GM18517 (cell line): ENCODE results near the gene CPA1.

ENCODE experiments used
- ATAC-seq: cut with Tn5 transposase; IDR thresholded peaks from one replicate; pipeline ENCODE4 v1.9.1; 2021; ENCODE audit warnings: mild to moderate bottlenecking, moderate library complexity; ENCODE audit not compliant: unreplicated experiment

The CPA1 gene

DNA sequence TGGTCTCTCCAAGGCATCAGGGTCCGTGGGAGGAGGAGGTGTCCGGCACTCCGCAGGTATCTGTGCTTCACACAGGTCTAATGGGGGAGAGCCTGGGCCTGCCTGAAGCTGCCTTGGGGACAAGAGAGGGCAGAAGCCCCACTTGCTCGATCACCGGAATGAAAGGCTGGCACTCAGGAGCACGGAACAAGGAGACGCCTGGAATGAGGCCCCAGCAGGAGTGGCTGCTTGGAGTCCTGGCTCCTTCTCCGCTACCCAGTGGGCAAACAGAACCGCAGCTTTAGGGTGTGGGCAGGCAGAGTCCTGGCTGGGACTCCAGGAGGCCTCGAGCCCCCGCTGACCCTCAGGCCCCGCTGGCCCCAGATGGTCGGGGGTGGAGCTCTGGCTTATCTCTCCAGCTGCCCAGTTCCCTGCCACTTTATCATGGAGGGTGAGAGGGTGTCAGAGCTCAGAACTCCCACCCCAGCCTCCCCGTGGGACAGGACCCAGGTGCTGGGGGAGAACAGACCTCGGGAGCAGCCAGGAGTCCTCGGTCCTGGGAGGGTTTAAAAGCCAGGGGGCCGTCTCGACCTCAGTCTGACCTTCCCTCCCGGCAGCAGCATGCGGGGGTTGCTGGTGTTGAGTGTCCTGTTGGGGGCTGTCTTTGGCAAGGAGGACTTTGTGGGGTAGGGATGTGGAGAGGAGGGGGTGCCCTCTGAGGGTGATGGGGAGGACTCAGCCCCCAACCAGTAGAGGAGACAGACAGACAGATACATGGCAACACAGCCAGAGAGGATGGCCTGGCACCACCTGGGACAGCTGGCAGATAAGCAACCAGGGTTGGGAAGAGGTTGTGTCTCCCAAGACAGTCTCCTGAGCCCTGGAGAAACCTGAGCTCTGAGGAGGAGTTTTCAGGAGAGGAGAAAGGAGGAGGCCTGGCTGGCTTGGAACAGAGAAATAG lies at the start of gene CPA1:
CPA1 (plus strand) TSS at position 574 of the 940 bp plus-strand sequence; CDS start at position 601, 27 bp downstream.
- no peak for ATAC-seq

DNA sequence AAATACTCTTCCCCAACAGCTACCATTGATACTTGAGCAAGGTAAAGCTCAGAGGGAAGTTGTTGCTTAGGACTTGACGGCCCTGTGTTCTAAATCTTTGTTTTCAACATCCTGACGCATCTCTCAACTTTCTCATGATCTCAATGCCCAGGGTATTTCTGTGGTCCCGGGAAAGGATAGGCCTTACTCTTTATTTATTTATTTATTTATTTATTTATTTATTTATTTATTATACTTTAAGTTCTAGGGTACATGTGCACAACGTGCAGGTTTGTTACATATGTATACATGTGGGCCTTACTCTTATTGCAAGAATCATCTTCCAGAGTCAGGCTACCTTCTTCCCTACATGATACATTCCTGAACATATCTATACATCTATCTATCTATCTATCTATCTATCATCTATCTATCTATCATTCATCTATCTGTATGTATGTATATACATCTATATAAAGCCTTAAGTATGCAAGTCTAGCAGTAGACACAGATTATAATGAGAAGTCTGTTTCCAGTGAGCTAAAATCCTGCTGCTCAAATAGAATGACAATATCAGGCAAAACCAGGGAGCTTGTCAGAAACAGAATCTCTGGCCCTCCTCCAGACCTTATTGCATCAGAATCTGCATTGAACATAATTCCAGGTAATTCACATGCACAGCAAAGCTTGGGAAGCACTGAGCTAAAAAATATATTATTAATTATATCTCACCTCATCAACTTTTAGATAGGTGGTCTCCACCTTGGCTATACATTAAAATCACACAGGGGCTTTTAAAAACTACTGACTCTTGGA lies 47.8 kb upstream of the CPA1 start:
- ATAC-seq = no peak

DNA sequence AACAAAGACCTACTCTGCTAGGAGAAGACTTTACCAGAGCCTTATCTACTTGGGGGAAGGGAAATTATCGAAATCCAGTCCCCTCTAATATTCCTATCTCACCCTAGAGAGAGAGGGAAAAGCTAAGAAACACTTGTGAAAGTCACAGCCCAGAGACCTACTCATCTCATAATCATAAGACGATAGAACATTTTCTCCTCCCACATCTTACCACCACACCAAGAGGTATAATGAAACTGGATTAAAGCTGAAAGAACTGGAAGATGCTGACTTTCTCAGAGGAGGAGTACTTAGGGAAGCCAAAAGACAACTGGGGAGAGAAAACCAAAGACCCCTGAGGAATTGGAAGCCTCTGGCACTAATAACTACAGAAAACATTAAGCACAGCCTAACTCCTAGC lies 46.5 kb upstream of the CPA1 start:
- no peak for ATAC-seq

DNA sequence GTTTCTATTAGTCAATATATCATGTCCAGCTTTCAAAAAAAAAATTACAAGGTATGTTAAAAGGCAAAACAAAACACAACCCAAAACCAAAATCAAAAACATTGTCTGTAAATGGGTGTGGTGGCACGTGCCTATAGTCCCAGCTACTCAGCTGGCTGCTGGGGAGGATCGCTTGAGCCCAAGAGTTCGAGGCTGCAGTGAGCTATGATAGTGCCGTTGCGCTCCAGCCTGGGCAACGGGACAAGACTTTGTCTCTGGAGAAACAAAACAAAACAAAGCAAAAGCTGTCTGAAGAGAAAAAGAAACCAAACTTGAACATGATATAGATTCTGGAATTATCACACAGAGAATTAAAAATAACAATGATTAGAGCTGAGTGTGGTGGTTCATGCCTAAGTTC lies 46.0 kb upstream of the CPA1 start:
- ATAC-seq = no peak

DNA sequence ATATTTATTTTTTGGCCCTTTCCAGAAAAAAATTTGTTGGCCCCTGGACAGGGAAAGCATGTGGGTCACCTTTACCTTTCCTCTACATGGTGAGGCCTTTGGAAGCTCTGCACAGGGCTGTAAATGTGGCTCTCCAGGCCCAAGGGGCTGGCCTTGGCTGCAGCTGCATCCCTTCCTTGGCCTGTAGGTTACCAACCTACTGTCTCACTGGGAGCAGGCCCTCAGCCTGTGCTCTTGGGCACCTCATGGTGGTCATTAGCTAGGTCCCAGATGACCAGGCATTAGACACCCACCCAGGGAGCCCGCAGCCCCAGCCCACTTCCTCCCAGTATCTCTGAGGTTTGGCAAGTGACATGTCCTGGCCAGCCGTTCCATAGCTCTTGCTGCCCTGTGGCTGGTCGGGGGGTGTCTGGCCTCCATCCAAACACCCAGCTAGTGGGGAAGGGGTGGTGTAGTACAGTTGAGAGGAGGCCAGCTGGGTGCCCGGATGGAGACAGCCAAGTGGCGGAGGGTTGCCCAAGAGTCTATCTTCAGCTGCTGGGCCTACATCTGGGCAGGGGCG lies 42.8 kb upstream of the CPA1 start:
- no peak for ATAC-seq

DNA sequence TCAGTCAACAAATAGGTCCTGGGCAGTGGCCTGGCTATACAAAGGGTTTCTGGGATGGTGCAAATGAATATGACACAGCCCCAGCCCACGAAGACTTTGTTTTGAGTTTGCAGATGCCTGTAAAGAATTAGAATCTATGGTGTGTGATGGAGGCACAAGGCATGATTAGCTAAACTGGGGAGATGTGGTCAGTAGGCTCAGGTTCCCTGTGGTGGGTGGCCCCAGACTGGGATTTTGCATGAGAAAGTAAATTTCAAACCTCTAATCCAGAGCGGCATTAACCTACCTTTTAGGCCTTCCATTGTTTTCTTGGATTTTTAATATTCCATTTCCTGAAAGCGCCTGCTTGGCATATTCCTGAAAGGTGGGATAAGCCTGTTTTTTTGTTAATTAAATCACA lies 42.1 kb upstream of the CPA1 start:
- ATAC-seq = no peak

DNA sequence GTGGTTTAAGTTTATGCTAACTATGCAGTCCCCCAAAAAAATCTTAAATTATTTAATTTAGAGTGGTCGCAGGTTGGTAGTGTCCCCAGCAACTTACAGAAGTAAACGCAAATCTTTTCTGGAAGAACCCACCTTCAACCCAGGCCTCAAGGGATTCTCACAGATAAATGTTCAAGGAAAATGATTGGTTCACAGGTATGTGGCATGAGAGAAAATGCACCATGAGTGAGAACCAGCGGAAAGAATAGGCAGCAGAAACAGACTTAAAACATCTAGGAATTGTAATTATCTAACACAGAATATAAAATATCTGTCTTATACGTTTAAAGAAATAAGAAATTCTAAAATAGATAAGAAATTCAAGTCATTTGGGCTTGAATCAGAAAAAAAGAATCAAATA lies 38.4 kb upstream of the CPA1 start:
- no peak for ATAC-seq

DNA sequence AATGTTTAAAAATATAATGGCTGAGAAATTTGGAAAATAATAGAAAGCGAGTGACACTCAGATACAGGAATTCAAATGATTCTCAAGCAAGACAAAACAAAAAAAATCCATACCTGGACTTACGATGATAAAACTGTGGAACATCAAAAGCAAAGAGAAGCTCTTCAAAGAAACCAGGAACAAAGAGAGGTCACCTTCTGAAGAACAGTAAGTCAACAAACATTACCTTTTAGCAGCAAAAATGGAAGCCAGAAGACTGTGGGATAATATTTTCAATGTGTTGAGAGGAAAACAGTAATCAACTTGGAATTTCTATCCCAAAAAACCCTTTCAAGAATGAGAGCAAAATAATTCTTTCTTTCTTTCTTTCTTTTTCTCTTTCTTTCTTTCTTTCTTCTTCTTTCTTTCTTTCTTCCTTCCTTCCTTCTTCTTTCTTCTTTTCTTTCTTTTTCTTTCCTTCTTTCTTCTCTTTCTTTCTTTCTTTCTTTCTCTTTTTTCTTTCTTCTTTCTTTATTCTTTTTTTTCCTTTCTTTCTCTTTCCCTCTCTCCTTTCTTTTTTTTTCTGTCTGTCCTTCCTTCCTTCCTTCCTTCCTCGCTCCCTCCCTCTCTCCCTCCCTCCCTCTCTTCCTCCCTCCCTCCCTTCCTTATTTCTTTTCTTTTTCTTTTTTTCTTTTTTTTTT lies 37.5 kb upstream of the CPA1 start:
- no peak for ATAC-seq

DNA sequence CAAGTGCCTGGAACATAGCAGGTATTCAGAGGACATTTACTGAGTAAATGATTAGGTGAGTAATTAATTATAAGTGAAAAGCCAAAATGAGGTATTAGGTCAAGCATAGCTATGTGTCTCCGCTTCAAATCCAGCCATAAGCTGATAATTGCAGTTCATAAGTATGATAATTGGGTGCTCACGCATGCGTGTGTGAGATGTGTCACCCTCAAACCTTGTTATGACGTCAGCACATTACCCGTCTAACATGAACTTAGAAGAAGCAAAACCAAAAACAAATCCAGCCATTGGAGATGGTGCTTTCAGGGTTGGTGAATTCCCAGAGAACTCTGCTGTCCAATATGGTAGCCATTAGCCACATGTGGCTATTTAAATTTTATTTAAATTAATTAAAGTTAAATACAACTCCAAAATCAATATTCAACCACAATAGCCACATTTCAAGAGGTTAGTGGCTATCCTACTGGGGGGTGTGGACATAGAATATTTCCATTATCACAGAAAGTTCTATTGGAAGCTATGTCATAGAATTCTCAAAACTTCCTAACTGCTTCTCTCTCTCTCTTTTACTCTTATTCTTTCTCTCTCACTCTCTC lies 35.9 kb upstream of the CPA1 start, which contains the start of gene CPA5:
CPA5 (plus strand) TSS at position 546 of the 596 bp plus-strand sequence. CDS start 1,670 bp downstream, outside the sequence.
- ATAC-seq = no peak

DNA sequence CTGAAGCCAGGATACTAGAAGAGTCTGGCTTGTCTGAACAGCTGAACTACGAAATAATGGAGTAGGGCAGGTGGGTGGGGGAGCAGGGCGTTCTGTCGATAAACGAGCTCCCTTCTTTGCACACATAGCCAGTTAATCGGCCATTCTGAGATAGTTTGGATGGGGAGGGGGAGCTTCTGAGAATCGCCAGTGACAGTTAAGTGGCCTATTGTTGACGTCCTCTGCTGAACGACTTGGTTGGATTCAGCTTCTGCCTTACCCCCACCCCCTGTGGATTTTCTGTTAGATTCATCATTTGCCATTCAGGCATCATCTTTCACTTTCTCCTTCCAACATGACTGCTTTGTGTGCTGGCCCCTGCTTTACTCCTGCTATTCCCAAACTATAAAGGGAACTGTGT lies 35.2 kb upstream of the CPA1 start:
- ATAC-seq = no peak

DNA sequence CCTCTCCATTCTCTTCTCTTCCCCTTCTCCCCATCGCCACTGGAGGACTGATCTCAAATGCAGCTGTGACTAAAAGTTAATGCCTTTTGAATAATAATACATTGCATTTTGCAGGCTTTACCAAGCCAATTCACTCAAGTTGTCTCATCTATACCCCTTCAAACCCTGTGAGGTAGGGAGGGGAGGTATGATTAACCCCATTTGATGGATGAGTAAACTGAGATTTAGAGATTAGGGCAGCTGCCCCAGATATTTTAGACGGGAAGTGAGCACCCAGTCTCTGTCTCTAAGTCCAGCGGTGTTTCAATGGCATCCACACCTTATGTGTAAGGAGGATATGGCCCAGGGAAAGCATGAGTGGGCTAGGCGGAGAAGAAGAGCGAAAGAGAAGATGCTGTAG lies 34.6 kb upstream of the CPA1 start:
- no peak for ATAC-seq

DNA sequence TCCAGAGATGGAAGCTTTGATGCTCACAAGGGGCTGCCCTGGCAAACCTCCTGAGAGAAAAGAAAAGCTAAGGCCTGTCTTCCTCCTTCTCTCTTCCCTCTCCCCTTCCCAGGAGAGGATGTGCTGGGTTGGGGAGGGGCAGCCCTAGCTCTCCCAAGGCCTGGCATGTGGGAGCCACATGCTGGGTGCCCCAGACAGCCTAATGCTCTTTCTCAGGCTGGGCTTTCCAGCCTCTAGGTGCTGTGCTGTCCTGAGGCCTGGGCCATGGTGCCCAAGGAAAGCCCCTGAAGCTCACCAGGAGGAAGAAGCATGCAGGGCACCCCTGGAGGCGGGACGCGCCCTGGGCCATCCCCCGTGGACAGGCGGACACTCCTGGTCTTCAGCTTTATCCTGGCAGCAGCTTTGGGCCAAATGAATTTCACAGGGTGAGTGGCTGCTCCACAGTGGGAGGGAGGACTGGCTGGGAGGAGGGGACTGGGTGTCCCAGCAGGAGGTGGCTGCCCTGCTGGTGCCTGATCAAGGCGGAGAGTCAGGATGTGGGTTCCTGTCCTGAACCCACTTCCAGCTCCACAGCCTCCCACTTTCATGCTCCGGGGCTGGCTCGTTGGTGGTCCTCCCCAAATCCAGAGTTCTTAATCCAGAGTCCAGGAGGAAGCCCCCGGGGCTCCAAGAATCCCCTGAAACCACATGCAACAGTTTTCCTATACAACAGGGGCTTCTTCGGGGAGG lies 34.0 kb upstream of the CPA1 start:
- no peak for ATAC-seq

DNA sequence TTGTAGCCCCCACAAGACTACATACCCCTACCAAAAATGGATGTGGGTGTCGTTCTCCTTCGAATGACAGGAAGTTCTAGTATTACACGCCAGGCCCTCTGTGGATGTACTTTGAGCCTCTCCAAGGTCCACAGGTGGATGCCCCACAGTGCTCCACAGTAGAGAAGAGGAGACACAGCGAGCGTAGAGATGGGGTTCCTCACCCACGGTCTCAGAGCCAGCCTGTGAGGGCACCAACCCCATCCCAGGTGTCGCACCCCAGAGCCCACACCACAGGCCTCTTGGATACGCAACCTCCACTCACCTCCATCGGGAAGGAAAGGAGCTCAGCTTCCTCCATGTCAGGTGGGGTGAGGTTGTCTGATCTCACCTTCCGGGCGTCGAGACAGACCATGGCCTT lies 33.4 kb upstream of the CPA1 start:
- ATAC-seq = no peak

DNA sequence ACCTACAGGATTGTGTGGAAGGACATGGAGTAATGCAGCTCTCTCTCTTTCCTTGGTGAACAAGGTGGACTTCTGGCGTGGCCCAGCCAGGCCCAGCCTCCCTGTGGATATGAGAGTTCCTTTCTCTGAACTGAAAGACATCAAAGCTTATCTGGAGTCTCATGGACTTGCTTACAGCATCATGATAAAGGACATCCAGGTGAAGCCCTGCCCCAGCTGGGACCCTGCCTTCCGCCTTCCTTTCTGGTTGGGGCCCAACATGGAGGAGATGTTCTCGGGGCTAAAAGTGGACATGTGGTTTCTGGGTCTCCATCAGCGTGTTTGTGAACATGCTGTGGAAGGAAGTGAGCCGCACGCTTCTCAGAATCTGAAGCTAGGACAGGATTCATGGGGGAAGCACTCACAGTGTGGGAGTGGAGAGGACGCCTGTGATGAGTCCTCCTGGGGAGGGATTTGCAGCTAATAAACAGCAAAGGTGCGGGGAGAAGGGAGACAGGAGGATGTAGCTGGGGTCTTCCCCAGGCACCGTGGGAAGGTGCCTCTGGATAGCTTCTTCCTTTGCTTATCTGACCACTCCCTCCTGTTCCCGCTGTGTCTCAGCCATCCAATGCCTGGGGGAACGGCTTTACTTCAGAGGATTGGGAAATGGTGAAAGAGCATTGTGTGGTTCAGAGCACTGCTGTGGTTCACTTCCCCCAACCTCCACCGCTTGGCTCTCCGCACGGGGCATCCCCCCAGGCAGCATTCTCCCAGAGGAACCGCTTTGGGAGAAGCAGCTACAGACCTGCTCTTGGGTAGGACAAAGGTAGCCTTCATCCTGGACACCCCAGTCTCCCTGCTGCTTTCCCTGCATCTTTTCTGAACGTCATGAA lies 30.1 kb upstream of the CPA1 start:
- no peak for ATAC-seq

DNA sequence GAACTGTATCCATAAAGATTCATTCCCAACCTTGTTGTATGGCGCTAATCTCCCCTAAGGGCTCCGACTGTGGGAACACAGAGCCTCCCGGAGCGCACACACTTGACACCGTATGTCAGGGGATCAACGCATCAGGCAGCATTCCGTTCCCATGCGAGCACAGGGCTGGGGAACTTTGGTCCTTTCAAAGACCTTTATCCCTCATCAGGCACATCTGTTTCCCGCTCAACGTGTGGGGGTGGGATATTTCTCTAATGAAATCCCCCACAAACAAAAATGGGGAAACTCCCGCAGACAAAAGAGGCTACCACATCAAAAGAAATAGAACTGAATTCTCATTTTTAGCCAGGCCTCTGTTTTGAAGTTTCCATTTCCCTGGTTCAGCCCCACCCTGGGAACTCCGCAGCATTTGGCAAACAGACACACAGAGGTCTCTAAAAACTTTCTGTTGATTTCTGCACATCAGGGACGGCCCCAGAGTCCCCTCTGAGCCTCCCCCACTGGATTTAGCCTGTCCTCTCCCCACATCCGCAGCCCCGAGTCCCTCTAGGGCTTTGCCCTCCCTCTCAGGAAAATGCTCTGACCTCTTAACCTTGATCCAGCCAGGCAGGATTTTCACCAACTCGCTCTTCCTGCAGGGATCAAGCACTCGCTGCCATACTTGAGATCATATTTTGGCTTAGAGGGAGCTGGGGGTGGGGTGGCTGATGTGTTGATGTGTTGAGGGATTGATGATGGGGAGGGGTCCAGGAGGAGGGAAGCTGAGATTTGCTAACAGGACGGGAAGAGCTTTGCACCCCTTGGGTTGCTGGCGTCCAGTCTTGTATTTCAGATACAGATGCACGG lies 29.1 kb upstream of the CPA1 start:
- ATAC-seq = no peak

DNA sequence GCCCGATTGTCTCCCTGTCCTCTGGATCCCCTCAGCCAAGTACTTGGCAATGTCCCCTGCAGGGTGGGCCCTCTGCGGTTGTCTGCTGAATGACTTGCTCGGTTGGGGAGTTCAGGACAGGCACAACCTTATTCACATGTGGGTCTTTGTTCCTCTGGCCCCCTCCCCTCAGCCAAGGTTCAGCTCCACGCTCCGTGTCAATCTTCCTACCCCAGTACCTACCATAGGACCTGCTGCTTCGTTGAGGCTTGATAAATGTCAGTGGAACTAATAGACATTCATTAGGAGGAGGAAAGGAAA lies 28.6 kb upstream of the CPA1 start:
- ATAC-seq = no peak

DNA sequence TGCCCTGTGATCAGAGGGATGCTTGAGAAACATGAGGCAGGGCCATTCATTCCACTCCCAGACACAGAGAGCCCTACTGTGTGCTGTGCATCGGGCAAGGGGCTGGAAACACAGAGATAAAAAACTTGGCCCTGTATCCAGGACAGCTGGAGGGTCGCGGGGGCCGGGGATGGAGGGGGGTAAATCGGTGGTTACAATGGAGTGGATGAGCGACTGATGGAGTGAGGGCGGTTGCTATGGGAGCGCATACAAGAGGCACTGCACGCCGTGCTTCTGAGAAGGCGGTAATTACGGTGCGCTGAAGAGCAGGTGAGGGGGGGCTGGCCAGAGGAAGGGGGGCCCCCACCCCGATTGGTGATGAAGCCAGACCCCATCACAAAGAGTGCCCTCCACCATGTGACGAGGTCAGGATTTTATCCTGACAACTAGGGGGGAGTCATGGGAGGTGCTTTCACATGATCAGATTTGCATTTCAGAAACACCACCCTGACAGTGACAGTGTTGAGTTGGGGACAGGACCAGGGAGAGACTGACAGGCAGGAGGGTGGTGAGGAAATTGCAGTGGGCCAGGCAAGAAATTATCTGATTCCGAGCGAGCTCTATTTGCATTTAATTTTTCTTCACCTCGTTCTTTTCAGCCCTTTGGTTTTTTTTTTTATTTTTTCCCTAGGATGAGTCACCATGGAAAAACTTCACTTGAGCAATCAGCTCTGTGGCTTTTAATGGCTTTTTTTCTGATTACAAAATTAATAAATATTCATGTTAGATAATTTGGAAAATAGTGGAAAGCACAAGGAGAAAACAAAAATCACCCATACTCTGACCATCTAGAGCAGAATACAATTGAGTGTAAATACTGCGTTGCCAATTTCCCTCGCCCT lies 27.9 kb upstream of the CPA1 start:
- no peak for ATAC-seq
